ENCODE results near the gene ZNF385B.

- TF ChIP-seq YY1 (IDR thresholded peaks at IDR 0.05; ENCODE audit: low read depth) (no peak), EGR1 (IDR thresholded peaks at IDR 0.05) (no peak), MAX (IDR thresholded peaks at IDR 0.05) (no peak), REST (IDR thresholded peaks at IDR 0.05; ENCODE audit: low read depth) (no peak)
Observed at GRCh38 chr2:179581605-179582004, 279.8 kb downstream of the ZNF385B start.

Data from Ishikawa (cell line).